HK-2 (cell line): ENCODE results near the gene ERMARD.
"Not testable (repeated sequence)": the region's sequence is repeated elsewhere in the genome, so short reads cannot be mapped to it uniquely, and the experiment has no call there.

Source experiments
- DNase-seq: peaks from one replicate; pipeline ENCODE4 v3.0.0-alpha.2; 2018; ENCODE audit not compliant: unreplicated experiment

Gene ERMARD

GRCh38 chr6:169738204-169738975 lies 13.0 kb upstream of the ERMARD start:
- DNase-seq: no peak

DNA sequence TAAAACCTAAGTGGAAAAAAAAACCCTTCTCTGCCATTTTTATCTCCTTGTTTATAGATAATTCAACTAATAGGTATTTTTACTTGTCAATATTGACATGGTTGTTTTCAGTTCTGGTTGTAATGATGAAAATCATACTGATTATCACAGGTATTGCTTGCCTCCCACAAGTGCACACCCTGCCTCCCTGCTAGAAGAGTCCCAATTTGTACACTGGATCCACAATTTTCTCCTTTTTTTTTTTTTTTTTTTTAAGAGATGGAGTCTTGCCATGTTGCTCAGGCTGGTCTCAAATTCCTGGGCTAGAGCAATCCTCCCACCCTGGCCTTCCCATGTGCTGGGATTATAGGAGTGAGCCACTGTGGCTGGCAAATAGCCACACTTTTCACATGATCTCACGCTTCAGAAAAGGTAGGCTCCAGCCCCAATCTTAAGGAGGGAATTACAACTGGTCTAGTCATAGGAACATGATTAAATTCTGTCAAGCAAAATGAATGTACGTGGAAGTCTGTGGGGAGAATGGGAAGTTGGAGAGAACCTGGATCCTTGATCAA lies 12.4 kb upstream of the ERMARD start:
- DNase-seq: no peak

DNA sequence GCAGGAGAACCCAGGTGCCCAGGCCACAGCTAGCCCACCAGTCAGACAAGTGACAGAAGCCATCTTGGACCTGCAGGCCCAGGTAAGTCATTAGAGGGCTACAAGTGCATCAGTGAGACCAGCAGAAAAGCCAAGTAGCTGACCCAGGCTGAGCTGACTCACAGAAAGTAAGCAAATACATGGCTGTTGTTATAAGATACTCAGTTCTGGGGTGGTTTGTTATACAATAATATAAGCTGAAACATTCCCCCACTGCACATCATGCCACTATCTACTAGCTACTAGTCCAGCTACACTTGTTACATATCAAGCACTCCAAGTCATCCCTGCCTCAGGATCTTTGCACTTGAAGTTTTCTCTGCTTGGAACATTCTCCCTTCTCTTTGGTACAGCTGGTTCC lies 10.1 kb upstream of the ERMARD start:
- DNase-seq: no peak

GRCh38 chr6:169745405-169745804 lies 6.0 kb upstream of the ERMARD start:
- DNase-seq: no peak

- no peak for DNase-seq
Observed at GRCh38 chr6:169746556-169746955, 4.9 kb upstream of the ERMARD start.

GRCh38 chr6:169752074-169752623 lies 727 bp downstream of the ERMARD start:
- no peak for DNase-seq

DNA sequence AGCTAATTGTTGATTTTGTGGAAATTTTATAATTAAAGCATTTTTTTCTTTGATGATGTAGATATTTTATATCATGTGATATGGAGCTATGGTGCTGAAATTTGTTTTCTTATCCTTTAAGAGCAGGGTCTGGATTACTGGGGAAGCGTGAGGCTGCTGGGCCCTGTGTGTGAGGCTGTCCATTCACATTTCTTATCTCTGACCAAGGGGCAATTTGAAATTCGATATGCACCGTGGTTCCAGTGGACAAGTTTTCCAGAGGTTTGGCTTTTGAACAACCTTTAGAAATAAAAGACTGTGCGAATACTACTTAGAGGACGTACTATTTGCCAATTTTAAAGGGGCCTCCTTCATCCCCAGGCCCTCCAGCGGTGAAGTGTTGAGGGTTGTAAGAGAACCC lies 3.7 kb downstream of the ERMARD start:
- no peak for DNase-seq

- DNase-seq: no peak
Observed at GRCh38 chr6:169763308-169763707, 11.9 kb downstream of the ERMARD start.

- DNase-seq: no peak
Observed at GRCh38 chr6:169763881-169764280, 12.5 kb downstream of the ERMARD start.

- not testable (repeated sequence) for DNase-seq
Observed at GRCh38 chr6:169765789-169766188, 14.4 kb downstream of the ERMARD start.

GRCh38 chr6:169766232-169766631 lies 14.8 kb downstream of the ERMARD start:
- no peak for DNase-seq

DNA sequence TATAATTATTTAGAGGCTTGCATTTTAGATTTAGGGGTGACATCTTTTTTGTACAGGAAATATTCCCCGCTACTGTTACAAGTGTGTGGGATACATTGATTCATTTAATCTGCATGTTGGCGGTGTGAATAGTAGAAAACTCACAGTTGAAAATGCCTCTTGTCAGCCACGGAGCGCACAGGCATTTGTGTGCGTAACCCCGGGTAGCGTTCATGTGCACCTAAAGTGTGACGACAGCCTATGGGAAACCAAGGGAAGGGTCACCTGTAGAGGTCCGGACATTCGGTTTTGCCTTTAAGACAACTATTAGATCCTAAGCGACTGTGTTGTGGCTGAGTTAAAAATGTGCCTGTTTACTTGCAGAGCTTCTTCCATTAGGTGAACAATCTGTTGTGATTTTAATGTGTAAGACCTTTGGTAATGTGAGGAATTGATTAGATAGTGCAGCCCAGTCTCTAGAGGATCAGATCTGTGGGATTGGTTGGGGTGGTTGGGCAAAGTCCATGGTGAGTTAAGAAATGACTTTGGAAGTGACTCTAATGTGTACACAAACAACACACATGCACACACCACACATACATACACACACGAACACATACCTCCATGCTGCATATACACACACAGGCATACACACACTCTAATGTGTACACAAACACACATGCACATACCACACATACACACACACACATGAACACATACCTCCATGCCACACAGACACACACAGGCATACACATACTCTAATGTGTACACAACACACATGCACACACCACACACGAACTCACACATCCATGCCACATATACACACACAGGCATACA lies 15.7 kb downstream of the ERMARD start:
- DNase-seq: no peak

- no peak for DNase-seq
Observed at GRCh38 chr6:169774347-169774746, 22.9 kb downstream of the ERMARD start.

- DNase-seq: no peak
Observed at GRCh38 chr6:169775321-169775720, 23.9 kb downstream of the ERMARD start.

GRCh38 chr6:169776379-169776778 lies 25.0 kb downstream of the ERMARD start:
- no peak for DNase-seq

GRCh38 chr6:169777896-169778295 lies 26.5 kb downstream of the ERMARD start:
- no peak for DNase-seq

GRCh38 chr6:169778646-169779045 lies 27.2 kb downstream of the ERMARD start:
- no peak for DNase-seq

DNA sequence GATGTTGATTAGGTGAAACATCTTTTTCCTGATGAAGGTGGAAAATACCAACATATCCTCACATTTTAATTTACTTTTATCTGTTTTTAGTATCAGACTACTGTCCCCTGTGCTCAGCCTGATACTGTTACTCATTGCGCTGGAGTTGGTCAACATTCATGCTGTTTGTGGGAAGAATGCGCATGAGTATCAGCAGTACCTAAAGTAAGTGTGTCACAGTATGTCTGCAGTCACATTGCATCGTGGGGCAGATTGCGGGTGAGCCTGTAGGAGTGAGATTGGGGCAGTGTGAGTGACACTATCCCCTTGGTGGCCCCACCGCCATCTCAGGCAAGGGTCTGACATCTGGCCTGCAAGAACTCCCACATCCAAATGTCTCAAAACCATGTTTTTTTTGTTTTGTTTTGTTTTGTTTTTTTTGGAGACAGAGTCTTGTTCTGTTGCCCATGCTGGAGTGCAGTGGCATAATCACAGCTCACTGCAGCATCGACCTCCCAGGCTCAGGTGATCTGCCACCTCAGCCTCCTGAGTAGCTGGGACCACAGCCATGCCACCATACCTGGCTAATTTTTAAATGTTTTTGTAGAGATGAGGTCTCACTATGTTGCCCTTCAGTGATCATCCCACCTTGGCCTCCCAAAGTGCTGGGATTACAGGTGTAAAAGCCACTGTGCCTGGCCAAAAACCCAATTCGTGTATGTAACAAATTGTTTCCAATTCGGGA lies 27.8 kb downstream of the ERMARD start:
- no peak for DNase-seq

- no peak for DNase-seq
Observed at GRCh38 chr6:169779896-169780295, 28.5 kb downstream of the ERMARD start.

GRCh38 chr6:169780571-169781091 lies 29.2 kb downstream of the ERMARD start:
- no peak for DNase-seq

GRCh38 chr6:169782966-169783365 lies 31.5 kb downstream of the ERMARD start:
- no peak for DNase-seq

DNA sequence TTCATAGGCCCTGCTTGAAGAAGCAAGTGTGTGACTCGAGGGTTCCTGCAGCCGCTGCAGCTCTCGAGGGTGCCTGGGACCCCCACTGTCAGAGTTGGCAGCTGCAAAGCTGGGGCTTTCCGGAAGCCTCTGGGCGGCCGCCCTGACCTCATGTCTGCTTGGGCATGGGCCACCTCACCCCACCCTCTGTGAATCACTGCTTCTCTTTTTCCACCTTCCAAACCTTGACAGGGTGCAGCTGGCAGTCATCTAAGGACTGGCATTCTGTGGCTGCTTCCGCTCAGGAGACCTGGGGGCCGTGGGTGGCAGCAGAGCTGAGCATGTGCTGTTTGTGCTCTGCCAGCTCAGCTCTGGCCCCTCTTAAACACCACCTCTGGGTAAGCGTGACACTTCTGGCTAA lies 32.0 kb downstream of the ERMARD start:
- DNase-seq: no peak
